Measurements from ENCODE around the gene NOP16. TPM values are rescaled to one million over a fixed set of nuclear protein-coding genes. Genes with fewer than 3 reads are reported as not detected.

NOP16 gene
- total and polyA plus RNA-seq, 8 donors: 4.3 to 55.8 (median 30.9) TPM; not detected in 1

GRCh38 chr5:176384991-176385390 is 3.4 kb downstream of the NOP16 start:
- Histone ChIP-seq H3K4me3 (no peak overlapping the region), H3K27ac (no peak overlapping the region), H3K27me3 (no peaks in the 10 kb centered on the region), H3K4me1 (peaks cover 16 to 31% (median 29%) of the 10 kb centered on the region in 4 donors), H3K9me3 (no peaks in the 10 kb centered on the region), H3K36me3 (peaks cover 22 to 55% (median 50%) of the 10 kb centered on the region in 4 donors)
- 87 to 92% (median 91%) methylated on average over 12 of the region's 12 CpGs for WGBS, 5 donors
- no peak for DNase-seq
- intact Hi-C loops (cut with DNase I; ENCODE audit: low total_unique reads): no loop called here
- TF ChIP-seq POLR2AphosphoS5 (IDR thresholded peaks at IDR 0.05) (no peak), POLR2A (IDR thresholded peaks at IDR 0.05) (no peak)

- no peak overlapping the region for H3K27ac ChIP-seq
- H3K36me3 ChIP-seq: peaks cover 22 to 55% (median 50%) of the 10 kb centered on the region in 4 donors
- intact Hi-C loops (cut with DNase I; ENCODE audit: low total_unique reads): no loop called here
- DNase-seq: no peak
- 90 to 93% (median 92%) methylated on average over 8 of the region's 8 CpGs for WGBS, 5 donors
- no peaks in the 10 kb centered on the region for H3K27me3 ChIP-seq
- no peak for TF ChIP-seq CTCF (IDR thresholded peaks at IDR 0.05)
- no peak for TF ChIP-seq POLR2A (IDR thresholded peaks at IDR 0.05)
- no peak for TF ChIP-seq POLR2AphosphoS5 (IDR thresholded peaks at IDR 0.05)
- no peak for TF ChIP-seq EP300 (IDR thresholded peaks at IDR 0.05)
- H3K4me3 ChIP-seq: no peak overlapping the region
- H3K4me1 ChIP-seq: peaks cover 12 to 25% (median 24%) of the 10 kb centered on the region in 4 donors
- no peaks in the 10 kb centered on the region for H3K9me3 ChIP-seq
Measured at GRCh38 chr5:176384366-176384930, 4.0 kb downstream of the NOP16 start.

GRCh38 chr5:176383961-176384360 is 4.4 kb downstream of the NOP16 start:
- intact Hi-C loops (cut with DNase I; ENCODE audit: low total_unique reads): no loop called here
- Histone ChIP-seq H3K36me3 (peaks cover 22 to 55% (median 50%) of the 10 kb centered on the region in 4 donors), H3K27ac (no peak overlapping the region), H3K27me3 (no peaks in the 10 kb centered on the region), H3K9me3 (no peaks in the 10 kb centered on the region), H3K4me3 (no peak overlapping the region), H3K4me1 (peaks cover 10 to 23% (median 21%) of the 10 kb centered on the region in 4 donors)
- no peak for DNase-seq
- no peak for TF ChIP-seq POLR2AphosphoS5 (IDR thresholded peaks at IDR 0.05)
- no peak for TF ChIP-seq POLR2A (IDR thresholded peaks at IDR 0.05)
- no peak for TF ChIP-seq CTCF (IDR thresholded peaks at IDR 0.05)
- TF ChIP-seq EP300 (IDR thresholded peaks at IDR 0.05): no peak
- WGBS, 5 donors: 76 to 92% (median 89%) methylated on average over 9 of the region's 9 CpGs

GRCh38 chr5:176383248-176383905 is 5.0 kb downstream of the NOP16 start:
- Histone ChIP-seq H3K27ac (no peak overlapping the region), H3K36me3 (peaks cover 22 to 55% (median 50%) of the 10 kb centered on the region in 4 donors), H3K4me3 (no peak overlapping the region), H3K27me3 (no peaks in the 10 kb centered on the region), H3K9me3 (no peaks in the 10 kb centered on the region), H3K4me1 (peaks cover 10 to 23% (median 21%) of the 10 kb centered on the region in 4 donors)
- intact Hi-C loops (cut with DNase I; ENCODE audit: low total_unique reads): no loop called here
- 89 to 97% (median 92%) methylated on average over 13 to 15 of the region's 15 CpGs for WGBS, 5 donors
- TF ChIP-seq EP300 (IDR thresholded peaks at IDR 0.05) (no peak), POLR2AphosphoS5 (IDR thresholded peaks at IDR 0.05) (no peak), CTCF (IDR thresholded peaks at IDR 0.05) (no peak), POLR2A (IDR thresholded peaks at IDR 0.05) (no peak)
- no peak for DNase-seq

GRCh38 chr5:176382721-176383120 is 5.7 kb downstream of the NOP16 start:
- intact Hi-C loops (cut with DNase I; ENCODE audit: low total_unique reads): no loop called here
- no peak for TF ChIP-seq POLR2AphosphoS5 (IDR thresholded peaks at IDR 0.05)
- TF ChIP-seq CTCF (IDR thresholded peaks at IDR 0.05): no peak
- no peak for TF ChIP-seq EP300 (IDR thresholded peaks at IDR 0.05)
- TF ChIP-seq POLR2A (IDR thresholded peaks at IDR 0.05): no peak

More at GRCh38 chr5:176382721-176383120, 5.7 kb downstream of the NOP16 start:
- H3K27me3 ChIP-seq: no peaks in the 10 kb centered on the region
- H3K36me3 ChIP-seq: peaks cover 22 to 55% (median 50%) of the 10 kb centered on the region in 4 donors
- 72 to 100% (median 90%) methylated on average over 3 of the region's 3 CpGs for WGBS, 5 donors
- H3K4me1 ChIP-seq: peaks cover 6 to 19% (median 15%) of the 10 kb centered on the region in 4 donors
- no peak for DNase-seq
- no peaks in the 10 kb centered on the region for H3K9me3 ChIP-seq
- H3K27ac ChIP-seq: no peak overlapping the region
- no peak overlapping the region for H3K4me3 ChIP-seq
